Choroid plexus epithelial cell (primary cell): ENCODE data around the gene RAP1B.
A peak's percentile ranks its signal among the peaks of the same experiment; 100 is the strongest.

Experiments used
- DNase-seq: peaks from one replicate; pipeline ENCODE4 v3.0.0-alpha.2; 2010; ENCODE audit warnings: low read depth
- H3K4me3 ChIP-seq: 2 replicates; pipeline ENCODE4 v1.5.1; 2011; ENCODE audit warnings: low read depth, mild to moderate bottlenecking, control low read depth, low read length, moderate library complexity
- CTCF ChIP-seq: conservative IDR thresholded peaks from 2 replicates; pipeline ENCODE4 v1.5.1; 2011; ENCODE audit warnings: low read depth, mild to moderate bottlenecking, control low read depth, inconsistent platforms, low read length, moderate library complexity

RAP1B gene

GRCh38 chr12:68614105-68614679, 3.5 kb downstream of the RAP1B start:
- DNase-seq: no peak
- H3K4me3 ChIP-seq: no peak overlapping the region
- no peak for TF ChIP-seq CTCF

GRCh38 chr12:68614769-68615168, 4.1 kb downstream of the RAP1B start:
- TF ChIP-seq CTCF: no peak
- H3K4me3 ChIP-seq: no peak overlapping the region
- DNase-seq: no peak

GRCh38 chr12:68617160-68617926, 6.6 kb downstream of the RAP1B start:
- peak; percentile 70 for DNase-seq
- no peak overlapping the region for H3K4me3 ChIP-seq
- no peak for TF ChIP-seq CTCF

- no peak overlapping the region for H3K4me3 ChIP-seq
- no peak for TF ChIP-seq CTCF
- DNase-seq: no peak
Measured at GRCh38 chr12:68619541-68619940, 8.8 kb downstream of the RAP1B start.

- H3K4me3 ChIP-seq: no peak overlapping the region
- DNase-seq: no peak
- TF ChIP-seq CTCF: no peak
Measured at GRCh38 chr12:68620519-68621471, 10.1 kb downstream of the RAP1B start.

- no peak overlapping the region for H3K4me3 ChIP-seq
- no peak for DNase-seq
- TF ChIP-seq CTCF: no peak
Measured at GRCh38 chr12:68621472-68622081, 10.9 kb downstream of the RAP1B start.
